Measurements from ENCODE around the gene IFT122. TPM values are rescaled to one million over a fixed set of nuclear protein-coding genes. Genes with fewer than 3 reads are reported as not detected.

The IFT122 gene
- total and polyA plus RNA-seq, 3 donors from 2014 or later = 125 to 218 (median 168) TPM

DNA sequence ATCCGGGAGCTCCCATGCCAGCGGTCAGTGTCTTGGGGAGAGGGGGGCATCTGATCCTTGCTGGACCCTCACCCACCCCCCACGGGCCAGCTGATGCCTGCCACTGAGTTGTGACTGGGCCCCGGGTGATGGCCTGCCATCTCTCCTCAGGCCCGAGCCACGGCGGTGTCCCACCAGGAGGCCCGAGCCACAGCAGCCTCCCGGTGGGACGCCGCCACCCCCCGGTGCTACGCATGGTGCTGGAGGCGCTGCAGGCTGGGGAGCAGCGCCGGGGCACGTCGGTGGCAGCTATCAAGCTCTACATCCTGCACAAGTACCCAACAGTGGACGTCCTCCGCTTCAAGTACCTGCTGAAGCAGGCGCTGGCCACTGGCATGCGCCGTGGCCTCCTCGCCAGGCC is 107.2 kb downstream of the IFT122 start:
- TF ChIP-seq, protein P1, sequence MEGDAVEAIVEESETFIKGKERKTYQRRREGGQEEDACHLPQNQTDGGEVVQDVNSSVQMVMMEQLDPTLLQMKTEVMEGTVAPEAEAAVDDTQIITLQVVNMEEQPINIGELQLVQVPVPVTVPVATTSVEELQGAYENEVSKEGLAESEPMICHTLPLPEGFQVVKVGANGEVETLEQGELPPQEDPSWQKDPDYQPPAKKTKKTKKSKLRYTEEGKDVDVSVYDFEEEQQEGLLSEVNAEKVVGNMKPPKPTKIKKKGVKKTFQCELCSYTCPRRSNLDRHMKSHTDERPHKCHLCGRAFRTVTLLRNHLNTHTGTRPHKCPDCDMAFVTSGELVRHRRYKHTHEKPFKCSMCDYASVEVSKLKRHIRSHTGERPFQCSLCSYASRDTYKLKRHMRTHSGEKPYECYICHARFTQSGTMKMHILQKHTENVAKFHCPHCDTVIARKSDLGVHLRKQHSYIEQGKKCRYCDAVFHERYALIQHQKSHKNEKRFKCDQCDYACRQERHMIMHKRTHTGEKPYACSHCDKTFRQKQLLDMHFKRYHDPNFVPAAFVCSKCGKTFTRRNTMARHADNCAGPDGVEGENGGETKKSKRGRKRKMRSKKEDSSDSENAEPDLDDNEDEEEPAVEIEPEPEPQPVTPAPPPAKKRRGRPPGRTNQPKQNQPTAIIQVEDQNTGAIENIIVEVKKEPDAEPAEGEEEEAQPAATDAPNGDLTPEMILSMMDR (IDR thresholded peaks at IDR 0.05) = no peak
- TF ChIP-seq POLR2A (IDR thresholded peaks at IDR 0.05) = no peak
- DNase-seq = no peak
- Histone ChIP-seq H3K27me3 (no peaks in the 10 kb centered on the region), H3K4me3 (no peak overlapping the region), H3K4me1 (no peaks in the 10 kb centered on the region), H3K36me3 (ENCODE audit: low read depth, missing control alignments) (no peaks in the 10 kb centered on the region), H3K9me3 (no peaks in the 10 kb centered on the region), H3K27ac (no peak overlapping the region)
- WGBS, 2 donors = 97 to 100% methylated on average over 4 to 11 of the region's 24 CpGs
- intact Hi-C loops (cut with DNase I; ENCODE audit: low total_unique reads) = no loop called here

GRCh38 chr3:129548104-129548965 is 108.3 kb downstream of the IFT122 start:
- no peak for DNase-seq
- peaks cover 1% of the 10 kb centered on the region for H3K4me1 ChIP-seq
- H3K36me3 ChIP-seq (ENCODE audit: low read depth, missing control alignments) = no peaks in the 10 kb centered on the region
- WGBS, 2 donors = 88 to 92% methylated on average over 18 to 19 of the region's 19 CpGs
- intact Hi-C loops (cut with DNase I; ENCODE audit: low total_unique reads) = no loop called here
- no peak overlapping the region for H3K27ac ChIP-seq
- H3K9me3 ChIP-seq = no peaks in the 10 kb centered on the region
- TF ChIP-seq, protein P1 (IDR thresholded peaks at IDR 0.05) = no peak
- no peak for TF ChIP-seq POLR2A (IDR thresholded peaks at IDR 0.05)
- H3K4me3 ChIP-seq = no peak overlapping the region
- H3K27me3 ChIP-seq = no peaks in the 10 kb centered on the region

GRCh38 chr3:129549006-129549800 is 109.2 kb downstream of the IFT122 start:
- H3K36me3 ChIP-seq (ENCODE audit: low read depth, missing control alignments) = no peaks in the 10 kb centered on the region
- H3K27ac ChIP-seq = no peak overlapping the region
- DNase-seq = no peak
- H3K4me1 ChIP-seq = peaks cover 9% of the 10 kb centered on the region
- intact Hi-C loops (cut with DNase I; ENCODE audit: low total_unique reads) = no loop called here
- no peak overlapping the region for H3K4me3 ChIP-seq
- H3K9me3 ChIP-seq = no peaks in the 10 kb centered on the region
- WGBS, 2 donors = 92 to 94% methylated on average over 16 to 18 of the region's 18 CpGs
- TF ChIP-seq, protein P1 (IDR thresholded peaks at IDR 0.05) = no peak
- TF ChIP-seq POLR2A (IDR thresholded peaks at IDR 0.05) = no peak
- no peaks in the 10 kb centered on the region for H3K27me3 ChIP-seq

DNA sequence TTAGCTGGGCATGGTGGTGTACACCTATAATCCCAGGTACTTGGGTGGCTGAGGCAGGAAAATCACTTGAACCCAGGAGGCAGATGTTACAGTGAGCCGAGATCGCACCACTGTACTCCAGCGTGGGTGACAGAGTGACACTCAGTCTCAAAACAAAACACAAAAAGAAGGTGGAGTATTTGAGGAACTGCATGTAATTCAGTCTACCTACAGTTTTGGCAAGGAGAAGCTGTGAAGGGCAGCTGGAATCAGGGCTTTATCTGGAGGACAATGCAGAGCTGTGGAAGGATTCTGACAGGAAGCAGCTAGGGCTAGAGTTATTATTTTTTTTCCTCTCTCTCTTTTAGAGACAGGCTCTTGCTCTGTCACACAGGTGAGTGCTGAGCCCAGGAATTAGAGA is 109.8 kb downstream of the IFT122 start:
- no peak for DNase-seq
- 88 to 89% methylated on average over 3 of the region's 3 CpGs for WGBS, 2 donors
- Histone ChIP-seq H3K9me3 (no peaks in the 10 kb centered on the region), H3K4me1 (peaks cover 15% of the 10 kb centered on the region), H3K27ac (no peak overlapping the region), H3K27me3 (no peaks in the 10 kb centered on the region), H3K36me3 (ENCODE audit: low read depth, missing control alignments) (no peaks in the 10 kb centered on the region), H3K4me3 (no peak overlapping the region)
- TF ChIP-seq POLR2A (IDR thresholded peaks at IDR 0.05) = no peak
- TF ChIP-seq, protein P1 (IDR thresholded peaks at IDR 0.05) = no peak
- intact Hi-C loops (cut with DNase I; ENCODE audit: low total_unique reads) = loop anchor here (10.0 kb wide), 1 partner anchor 55 kb away; the partner anchor contains the start of gene PLXND1

Data from testis (tissue), 3 donors.